HG03571 (cell line): Measurements from ENCODE around the gene ORC5.
"Not testable (repeated sequence)": the region's sequence is repeated elsewhere in the genome, so short reads cannot be mapped to it uniquely, and the experiment has no call there.

Experiments
- ATAC-seq: cut with Tn5 transposase; IDR thresholded peaks from one replicate; pipeline ENCODE4 v1.9.1; 2021; ENCODE audit not compliant: unreplicated experiment

Gene ORC5

GRCh38 chr7:104196161-104196560 lies 11.7 kb downstream of the ORC5 start:
- no peak for ATAC-seq

GRCh38 chr7:104192434-104192833 lies 15.4 kb downstream of the ORC5 start:
- no peak for ATAC-seq

- ATAC-seq: no peak
Observed at GRCh38 chr7:104185346-104185745, 22.5 kb downstream of the ORC5 start.

GRCh38 chr7:104179178-104179577 lies 28.6 kb downstream of the ORC5 start:
- no peak for ATAC-seq

DNA sequence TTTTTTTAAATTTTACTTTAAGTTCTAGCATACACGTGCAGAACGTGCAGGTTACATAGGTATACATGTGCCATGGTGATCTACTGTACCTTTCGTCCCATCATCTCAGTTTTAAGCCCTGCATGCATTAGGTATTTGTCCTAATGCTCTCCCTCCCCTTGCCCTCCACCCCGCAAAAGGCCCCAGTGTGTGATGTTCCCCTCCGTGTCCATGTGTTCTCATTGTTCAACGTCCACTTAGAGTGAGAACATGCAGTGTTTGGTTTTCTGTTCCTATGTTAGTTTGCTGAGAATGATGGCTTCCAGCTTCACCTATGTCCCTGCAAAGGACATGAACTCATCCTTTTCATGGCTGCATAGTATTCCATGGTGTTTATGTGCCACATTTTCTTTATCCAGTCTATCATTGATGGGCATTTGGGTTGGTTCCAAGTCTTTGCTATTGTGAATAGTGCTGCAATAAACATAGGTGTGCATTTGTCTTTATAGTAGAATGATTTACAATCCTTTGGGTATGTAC lies 30.2 kb downstream of the ORC5 start:
- ATAC-seq: not testable (repeated sequence)

- no peak for ATAC-seq
Observed at GRCh38 chr7:104176332-104176731, 31.5 kb downstream of the ORC5 start.

DNA sequence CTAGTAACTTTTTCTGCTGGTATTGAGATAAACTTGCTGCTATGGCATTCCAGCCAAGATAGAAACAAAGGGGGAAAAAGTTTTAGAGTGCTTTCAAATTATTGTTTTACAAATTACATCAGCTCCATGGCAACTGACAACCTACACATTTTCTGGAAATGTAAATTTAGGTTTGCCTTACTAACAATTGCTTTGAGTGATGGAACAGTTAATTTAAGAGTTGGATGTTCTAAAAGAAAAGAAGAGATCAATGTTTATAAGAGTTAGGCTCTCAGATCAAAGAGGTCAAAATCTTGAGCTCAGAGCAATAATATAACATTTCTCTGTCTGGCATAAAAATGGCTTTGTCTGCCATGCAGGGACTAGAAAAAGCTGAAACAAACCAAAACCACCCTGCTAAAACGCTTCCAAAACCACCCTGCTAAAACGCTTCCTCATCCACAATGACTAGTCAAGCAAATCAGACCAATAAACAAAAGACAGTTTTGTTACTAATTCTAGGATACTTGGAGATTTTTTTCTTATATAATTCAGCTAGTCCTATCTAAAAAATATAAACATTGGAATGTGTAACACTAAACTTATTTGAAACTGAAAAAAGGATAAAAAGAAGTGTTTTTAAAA lies 32.3 kb downstream of the ORC5 start:
- no peak for ATAC-seq

DNA sequence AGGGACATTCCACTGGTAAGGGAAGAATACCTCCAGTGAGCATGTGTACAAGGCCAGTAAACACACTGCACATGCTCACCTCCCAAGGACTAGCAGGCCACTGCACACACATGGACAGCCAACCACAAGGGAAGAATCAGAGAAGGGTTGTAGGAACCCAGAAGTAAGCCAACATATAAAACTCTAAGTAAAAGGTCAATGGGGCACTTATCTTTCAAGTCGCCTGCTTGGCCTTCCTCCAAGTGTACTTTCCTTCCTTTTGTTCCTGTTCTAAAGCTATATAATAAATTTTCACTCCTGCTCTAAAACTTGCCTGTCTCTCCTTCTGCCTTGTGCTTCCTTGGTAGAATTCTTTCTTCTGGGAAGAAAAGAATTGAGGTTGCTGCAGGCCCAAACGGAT lies 33.0 kb downstream of the ORC5 start:
- ATAC-seq: no peak

GRCh38 chr7:104162081-104162480 lies 45.7 kb downstream of the ORC5 start:
- no peak for ATAC-seq

DNA sequence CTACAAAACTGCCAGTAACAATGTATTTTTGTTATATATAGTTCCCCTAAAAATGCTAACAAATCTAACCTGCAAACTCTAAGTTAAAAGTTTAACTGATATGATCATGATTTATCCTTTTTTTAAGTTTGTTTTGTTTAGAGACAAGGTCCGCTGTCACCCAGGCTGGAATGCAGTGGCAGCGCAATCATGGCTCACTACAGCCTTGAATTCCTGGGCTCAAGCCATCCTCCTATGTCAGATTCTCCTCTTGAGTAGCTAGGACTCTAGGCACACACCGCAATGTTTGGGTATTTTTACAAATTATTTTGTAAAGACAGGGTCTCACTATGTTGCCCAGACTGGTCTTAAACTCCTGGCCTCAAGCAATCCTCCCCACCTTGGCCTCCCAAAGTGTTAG lies 46.6 kb downstream of the ORC5 start:
- ATAC-seq: no peak

DNA sequence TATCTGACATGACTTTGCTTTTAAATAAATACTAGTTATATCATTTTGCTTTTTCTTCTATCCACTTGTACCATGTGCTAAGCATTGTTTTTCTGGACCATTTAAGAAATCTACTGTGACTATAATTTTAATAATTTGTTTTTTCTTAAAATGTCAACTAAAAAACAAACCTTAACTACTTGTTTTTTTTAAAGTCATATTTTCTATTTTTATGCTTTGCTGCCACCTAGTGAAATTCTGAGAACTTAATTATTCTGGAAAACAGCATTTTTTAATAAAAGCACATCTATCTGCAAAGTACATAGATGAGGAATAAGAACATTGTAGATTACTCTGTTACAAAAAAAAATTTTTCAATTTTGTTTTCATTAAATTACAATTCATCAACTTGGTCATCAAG lies 47.4 kb downstream of the ORC5 start:
- no peak for ATAC-seq

GRCh38 chr7:104156842-104157277 lies 51.0 kb downstream of the ORC5 start:
- no peak for ATAC-seq

DNA sequence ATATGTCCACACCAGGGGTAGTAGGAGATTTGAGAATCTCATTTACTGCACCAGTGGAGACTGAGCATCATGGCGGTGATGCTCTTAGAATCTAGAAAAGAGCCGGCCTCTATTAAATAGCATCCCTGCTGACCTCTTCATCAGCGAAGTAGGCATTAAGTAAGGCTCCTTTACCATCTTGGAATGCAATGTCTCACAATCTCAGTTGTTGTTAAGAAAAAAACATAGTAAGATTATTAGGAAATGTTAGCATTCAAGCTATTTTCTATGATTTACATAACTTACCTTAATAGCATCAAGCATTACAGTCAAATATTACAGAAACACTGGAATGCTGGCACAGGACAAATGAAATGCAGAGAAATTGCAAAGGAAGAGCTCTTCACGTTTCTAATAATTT lies 54.5 kb downstream of the ORC5 start:
- ATAC-seq: no peak

DNA sequence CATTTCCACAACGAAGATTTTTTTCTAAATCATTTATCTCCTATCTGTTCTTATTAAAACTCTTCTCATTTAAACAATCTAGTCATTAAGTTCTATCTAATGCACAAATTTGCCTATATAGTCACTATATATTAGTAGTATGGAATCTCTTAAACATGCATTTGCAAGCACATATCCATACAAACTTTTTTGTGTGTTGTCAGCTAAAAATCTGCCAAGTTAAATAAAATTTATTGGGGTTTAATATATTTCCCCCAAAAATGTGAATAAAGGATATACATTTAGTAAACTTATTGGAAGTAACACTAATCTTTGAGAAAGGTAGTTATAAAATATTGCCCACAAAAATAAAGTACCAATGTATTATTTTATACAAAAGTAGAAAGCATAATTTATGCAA lies 55.3 kb downstream of the ORC5 start:
- ATAC-seq: no peak

GRCh38 chr7:104150470-104150869 lies 57.3 kb downstream of the ORC5 start:
- no peak for ATAC-seq

DNA sequence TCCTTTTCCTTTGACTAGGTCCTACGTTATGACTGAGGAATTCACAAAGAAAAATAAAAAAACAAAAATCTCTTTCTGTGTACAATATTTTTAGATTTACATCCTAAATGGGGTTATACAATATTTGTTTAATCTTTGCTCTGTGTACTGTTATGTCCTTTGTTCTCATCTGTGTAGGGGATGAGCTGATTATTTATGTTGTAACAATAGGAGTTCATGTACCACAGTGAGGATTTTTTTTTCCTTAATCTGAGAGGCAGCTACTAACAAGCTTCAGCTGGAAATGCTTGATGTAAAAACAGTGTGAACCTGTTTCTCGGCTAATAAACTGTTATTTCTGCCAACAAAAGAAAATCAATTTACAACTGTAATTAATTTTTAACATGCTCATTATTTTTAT lies 58.0 kb downstream of the ORC5 start:
- no peak for ATAC-seq

GRCh38 chr7:104142147-104142546 lies 65.7 kb downstream of the ORC5 start:
- ATAC-seq: no peak

- ATAC-seq: no peak
Observed at GRCh38 chr7:104137971-104138370, 69.8 kb downstream of the ORC5 start.

GRCh38 chr7:104137511-104137910 lies 70.3 kb downstream of the ORC5 start:
- ATAC-seq: no peak

DNA sequence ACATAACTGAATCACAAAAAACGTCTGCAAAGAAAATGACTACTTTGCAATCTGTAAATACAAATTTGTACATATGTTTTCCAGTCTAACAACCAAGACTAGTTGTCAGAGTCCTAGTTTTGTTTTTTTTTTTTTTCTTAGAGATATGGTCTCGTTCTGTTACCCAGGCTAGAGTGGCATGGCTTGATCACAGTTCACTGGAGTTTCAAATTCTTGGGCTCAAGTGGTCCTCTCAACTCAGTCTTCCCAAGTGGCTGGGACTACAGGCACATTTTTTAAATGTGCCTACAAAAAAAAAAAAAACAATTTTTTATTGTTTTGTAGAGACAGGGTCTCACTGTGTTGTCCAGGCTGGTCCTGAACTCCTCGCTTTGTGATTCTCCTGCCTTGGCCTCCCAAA lies 70.8 kb downstream of the ORC5 start:
- ATAC-seq: no peak

GRCh38 chr7:104136561-104136960 lies 71.3 kb downstream of the ORC5 start:
- ATAC-seq: no peak

GRCh38 chr7:104135760-104136558 lies 71.9 kb downstream of the ORC5 start:
- no peak for ATAC-seq
